Breast epithelium (tissue), 4 donors: ENCODE measurements around the gene PEX19. TPM values are rescaled to one million over a fixed set of nuclear protein-coding genes. Genes with fewer than 3 reads are reported as not detected.

ENCODE experiments used
- DNase-seq, 2 donors: peaks; one replicate each; pipeline ENCODE4 v3.0.0-alpha.2; 2019; ENCODE audit warnings: low spot score in 2 of 2
- H3K27ac ChIP-seq, 2 donors: fragments of 200-600 bp; sonication (generic) in 1 of 2; one replicate each; pipeline ENCODE4 v1.5.1; 2016 to 2019; ENCODE audit warnings: mild to moderate bottlenecking in 1 of 2
- H3K27me3 ChIP-seq, 2 donors: fragments of 200-600 bp; sonication (generic) in 1 of 2; one replicate each; pipeline versions ENCODE4 v1.5.1 to v1.6.0; 2017 to 2019; ENCODE audit warnings: control low read depth in 1 of 2, mild to moderate bottlenecking in 1 of 2
- H3K36me3 ChIP-seq: fragments of 200-600 bp; one replicate; pipeline ENCODE4 v1.5.1; 2019
- H3K4me1 ChIP-seq, 2 donors: fragments of 200-600 bp; sonication (generic); one replicate each; pipeline ENCODE4 v1.5.1; 2016 to 2019; ENCODE audit warnings: control low read depth in 1 of 2
- H3K4me3 ChIP-seq, 3 donors: fragments of 200-600 bp; sonication (generic); 1 replicate in 2 of 3; 2 replicates in 1 of 3; pipeline ENCODE4 v1.5.1; 2016 to 2019; ENCODE audit warnings: mild to moderate bottlenecking in 3 of 3, moderate library complexity in 2 of 3
- H3K9me3 ChIP-seq, 2 donors: fragments of 200-600 bp; sonication (generic) in 1 of 2; one replicate each; pipeline ENCODE4 v1.5.1; 2016 to 2019; ENCODE audit warnings: control low read depth in 1 of 2
- CTCF ChIP-seq, 3 donors: fragments of 450-650 bp; IDR thresholded peaks; one replicate each; pipeline ENCODE4 v1.5.1; 2016 to 2017; ENCODE audit warnings: antibody characterized with exemption in 3 of 3, mild to moderate bottlenecking in 3 of 3, moderate library complexity in 3 of 3
- POLR2A ChIP-seq: fragments of 450-650 bp; IDR thresholded peaks from one replicate; pipeline ENCODE4 v1.6.1; 2016; ENCODE audit warnings: antibody characterized with exemption, mild to moderate bottlenecking, moderate library complexity
- POLR2AphosphoS5 ChIP-seq, 3 donors: sonication (generic); formaldehyde crosslinking; IDR thresholded peaks; one replicate each; pipeline ENCODE4 v1.6.1; 2017; ENCODE audit warnings: antibody characterized with exemption in 3 of 3
- intact Hi-C: fragments of 100-400 bp; cut with DNase I; formaldehyde crosslinking; loops from one replicate; pipeline ENCODE4 v1.15.1; 2023; ENCODE audit warnings: low total_unique reads
- total RNA-seq, 3 donors: library from RNA; depleted of rRNA; stranded (reverse); fragments of >200 nt; gene quantifications; one replicate each; pipeline ENCODE4 v1.1.0, GENCODE V29; 2016

The PEX19 gene
- total RNA-seq, 3 donors from 2014 or later, result 58.7 to 136 (median 80.1) TPM

- Histone ChIP-seq H3K9me3 (no peaks in the 10 kb centered on the region), H3K36me3 (no peaks in the 10 kb centered on the region), H3K4me3 (no peak overlapping the region), H3K27ac (no peak overlapping the region), H3K4me1 (peaks cover 0 to 9% of the 10 kb centered on the region in 2 donors), H3K27me3 (no peaks in the 10 kb centered on the region)
- DNase-seq, result no peak
- intact Hi-C loops, result no loop called here
- no peak for TF ChIP-seq CTCF (IDR thresholded peaks at IDR 0.05)
- no peak for TF ChIP-seq POLR2AphosphoS5 (IDR thresholded peaks at IDR 0.05)
- TF ChIP-seq POLR2A, result no peak
Observed at GRCh38 chr1:160264795-160265307, 20.1 kb downstream of the PEX19 start.

- H3K4me3 ChIP-seq, result peak within 1 kb of the TSS; percentile 89 to 99 (median 94)
- intact Hi-C loops, result no loop called here
- peak in 2 of 3 donors; percentile 6 to 9 for TF ChIP-seq CTCF (IDR thresholded peaks at IDR 0.05)
- TF ChIP-seq POLR2A, result peak; percentile 97
- TF ChIP-seq POLR2AphosphoS5 (IDR thresholded peaks at IDR 0.05), result peak; percentile 93 to 99 (median 96)
- H3K36me3 ChIP-seq, result no peaks in the 10 kb centered on the region
- H3K27ac ChIP-seq, result peak within 1 kb of the TSS; percentile 98 to 99
- H3K27me3 ChIP-seq, result no peaks in the 10 kb centered on the region
- peaks cover 0 to 9% of the 10 kb centered on the region in 2 donors for H3K4me1 ChIP-seq
- DNase-seq, result peak; percentile 96 to 98
- H3K9me3 ChIP-seq, result no peaks in the 10 kb centered on the region
Observed at GRCh38 chr1:160261893-160262794, 22.8 kb downstream of the PEX19 start, which contains the start of gene DCAF8. TSS of gene DCAF8 (minus strand) at chr1:160262549. CDS start at chr1:160244008, 18,541 bp downstream.

- Histone ChIP-seq H3K4me1 (peaks cover 0 to 15% of the 10 kb centered on the region in 2 donors), H3K27me3 (no peaks in the 10 kb centered on the region), H3K36me3 (no peaks in the 10 kb centered on the region), H3K4me3 (peak overlapping the region; percentile 89 to 99 (median 94)), H3K9me3 (no peaks in the 10 kb centered on the region), H3K27ac (peak overlapping the region; percentile 98 to 99)
- DNase-seq, result peak in 1 of 2 donors; percentile 36
- intact Hi-C loops, result no loop called here
- no peak for TF ChIP-seq POLR2A
- no peak for TF ChIP-seq POLR2AphosphoS5 (IDR thresholded peaks at IDR 0.05)
- TF ChIP-seq CTCF (IDR thresholded peaks at IDR 0.05), result no peak
Observed at GRCh38 chr1:160261556-160261892, 23.4 kb downstream of the PEX19 start.

GRCh38 chr1:160260406-160261382 lies 24.2 kb downstream of the PEX19 start:
- intact Hi-C loops, result no loop called here
- peak overlapping the region; percentile 89 to 99 (median 94) for H3K4me3 ChIP-seq
- no peaks in the 10 kb centered on the region for H3K9me3 ChIP-seq
- H3K27me3 ChIP-seq, result no peaks in the 10 kb centered on the region
- no peak for DNase-seq
- H3K27ac ChIP-seq, result peak overlapping the region; percentile 98 to 99
- H3K36me3 ChIP-seq, result no peaks in the 10 kb centered on the region
- peaks cover 0 to 18% of the 10 kb centered on the region in 2 donors for H3K4me1 ChIP-seq
- no peak for TF ChIP-seq POLR2A
- TF ChIP-seq CTCF (IDR thresholded peaks at IDR 0.05), result no peak
- TF ChIP-seq POLR2AphosphoS5 (IDR thresholded peaks at IDR 0.05), result no peak
